ENCODE results near the gene TMCC1.

TMCC1 gene

DNA sequence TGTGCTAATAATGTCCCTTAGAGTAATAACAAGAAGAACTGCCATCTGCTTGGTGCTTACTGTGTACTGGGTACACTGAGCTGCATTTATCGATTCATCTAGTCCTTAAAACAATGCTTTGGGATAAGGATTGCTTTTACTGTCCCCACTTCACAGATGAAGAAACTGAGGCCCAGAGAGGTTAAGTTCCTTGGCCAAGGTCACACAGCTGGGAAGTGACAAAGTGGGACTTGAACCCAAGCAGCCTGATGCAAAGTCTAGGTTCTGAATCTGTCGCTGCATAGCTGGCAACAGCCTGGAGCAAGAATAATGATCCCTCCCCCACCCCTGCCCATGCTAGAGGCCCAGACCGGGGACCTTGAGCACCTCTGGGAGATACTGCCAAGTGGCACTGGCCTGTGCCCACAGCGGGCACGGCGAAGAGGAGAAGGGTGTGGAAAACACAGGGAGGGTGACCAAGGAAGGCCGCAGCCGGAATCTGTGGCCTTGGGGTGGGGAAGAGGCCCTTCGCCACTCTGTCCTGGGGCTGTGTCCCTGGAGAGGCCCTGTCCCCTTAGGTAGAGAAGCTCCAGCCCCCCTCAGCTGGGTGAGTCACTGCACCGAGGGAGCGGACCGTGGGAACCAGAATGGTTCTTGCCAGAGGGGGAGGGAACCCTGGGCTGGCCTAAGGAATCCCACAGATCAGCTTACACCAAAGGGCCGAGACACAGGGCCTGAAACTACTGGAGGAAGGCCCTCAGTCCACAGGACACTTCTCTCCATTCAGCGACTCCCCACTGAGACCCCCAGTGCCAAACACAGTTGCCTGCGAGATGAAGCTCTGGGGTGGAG lies 290.6 kb downstream of the TMCC1 start:
- no peak overlapping the region for H3K4me3 ChIP-seq (ENCODE audit: low read depth, low read length)

DNA sequence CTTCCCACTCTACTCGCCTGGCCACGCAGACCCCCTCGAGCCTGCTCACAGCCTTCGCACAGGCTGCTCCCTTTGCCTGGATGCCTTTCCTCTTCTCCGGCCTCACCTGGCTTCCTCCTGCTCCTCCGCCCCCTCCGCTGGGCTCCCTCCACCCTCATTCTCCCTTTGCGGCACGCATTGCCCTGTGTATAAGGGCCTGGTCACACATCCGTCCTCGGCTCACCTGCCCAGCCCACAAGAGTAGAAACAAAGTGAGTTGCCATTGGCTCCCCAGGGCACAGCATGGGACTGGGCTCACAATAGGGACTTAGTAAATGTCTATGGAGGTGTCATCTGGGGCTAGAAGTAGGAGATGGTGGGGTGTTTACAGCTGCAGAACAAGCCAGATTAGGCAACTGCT lies 291.2 kb downstream of the TMCC1 start:
- no peak overlapping the region for H3K4me3 ChIP-seq (ENCODE audit: low read depth, low read length)

DNA sequence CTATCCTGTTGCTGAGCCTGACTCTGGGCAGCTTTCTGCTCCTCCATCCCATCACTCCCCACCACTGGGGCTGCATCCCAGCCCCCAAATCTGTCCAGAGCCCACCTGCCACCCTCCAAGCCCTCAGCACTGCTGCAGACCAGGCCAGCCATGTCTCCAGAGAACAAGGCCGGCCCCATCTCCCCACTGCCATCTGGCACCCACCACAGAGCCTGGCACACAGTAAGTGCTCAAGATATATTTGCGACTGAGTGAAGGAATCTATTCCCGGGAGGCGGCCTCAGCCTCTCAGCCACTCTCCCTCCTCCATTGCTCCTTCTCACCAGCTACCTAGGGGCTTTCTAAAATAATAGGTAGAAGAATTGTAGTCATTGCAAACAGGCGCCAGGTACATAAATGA lies 291.8 kb downstream of the TMCC1 start:
- no peak overlapping the region for H3K4me3 ChIP-seq (ENCODE audit: low read depth, low read length)

DNA sequence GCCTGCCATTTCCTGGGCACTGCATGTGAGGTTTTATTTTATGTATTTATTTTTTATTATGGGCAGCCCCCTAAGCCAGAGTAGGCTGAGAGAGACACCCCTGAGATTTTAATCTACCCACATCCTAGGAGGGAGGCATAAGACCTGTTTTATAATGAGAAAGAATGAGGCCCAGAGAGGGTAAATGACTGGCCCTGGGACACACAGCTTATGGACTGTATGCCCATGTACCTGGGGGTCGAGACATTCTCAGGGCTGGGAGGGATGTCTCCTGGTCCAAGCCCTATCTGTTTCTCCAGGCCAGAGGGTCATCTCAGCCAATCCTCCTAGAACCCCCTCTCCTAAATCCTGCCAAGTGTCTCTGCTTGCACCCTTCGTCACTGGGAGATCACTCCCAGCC lies 293.2 kb downstream of the TMCC1 start:
- no peak overlapping the region for H3K4me3 ChIP-seq (ENCODE audit: low read depth, low read length)

DNA sequence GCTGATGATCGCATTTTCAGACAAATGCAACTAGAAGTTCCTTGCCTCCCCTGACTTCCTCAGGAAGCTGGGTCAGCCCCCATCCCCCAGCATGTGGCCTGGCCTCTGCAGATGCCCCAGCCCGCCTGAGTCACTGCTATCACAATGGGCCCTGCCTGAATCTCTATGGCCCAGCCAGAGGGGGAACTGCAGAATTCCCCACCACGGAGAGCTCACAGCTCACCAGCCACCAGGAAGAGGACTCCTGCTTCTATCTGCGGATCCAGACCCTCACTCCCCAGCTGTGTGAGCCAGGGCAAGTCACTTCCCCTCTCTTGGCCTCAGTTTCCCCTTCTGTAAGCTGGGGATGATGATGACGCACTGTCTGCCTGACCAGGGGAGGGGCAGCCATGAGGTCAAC lies 293.9 kb downstream of the TMCC1 start:
- no peak overlapping the region for H3K4me3 ChIP-seq (ENCODE audit: low read depth, low read length)

DNA sequence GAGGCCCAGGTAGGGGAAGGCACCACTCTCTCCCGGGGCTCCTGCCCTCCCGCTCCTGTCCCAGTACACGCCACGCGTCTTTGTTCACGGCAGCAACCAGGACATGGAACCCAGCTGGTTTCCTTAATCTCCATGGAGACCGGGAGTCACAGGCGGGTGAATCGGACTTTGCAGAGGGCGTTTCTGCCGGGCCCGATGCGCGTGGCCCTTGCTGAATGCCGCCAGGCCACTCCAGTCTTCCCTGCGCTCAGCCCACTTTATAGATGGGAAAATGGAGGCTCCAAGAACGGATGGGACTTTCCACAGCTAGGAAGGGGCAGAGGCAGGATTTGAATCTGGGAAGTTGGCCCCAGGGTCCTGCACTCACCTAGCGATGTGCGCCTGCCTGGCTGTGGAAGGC lies 294.4 kb downstream of the TMCC1 start:
- no peak overlapping the region for H3K4me3 ChIP-seq (ENCODE audit: low read depth, low read length)

DNA sequence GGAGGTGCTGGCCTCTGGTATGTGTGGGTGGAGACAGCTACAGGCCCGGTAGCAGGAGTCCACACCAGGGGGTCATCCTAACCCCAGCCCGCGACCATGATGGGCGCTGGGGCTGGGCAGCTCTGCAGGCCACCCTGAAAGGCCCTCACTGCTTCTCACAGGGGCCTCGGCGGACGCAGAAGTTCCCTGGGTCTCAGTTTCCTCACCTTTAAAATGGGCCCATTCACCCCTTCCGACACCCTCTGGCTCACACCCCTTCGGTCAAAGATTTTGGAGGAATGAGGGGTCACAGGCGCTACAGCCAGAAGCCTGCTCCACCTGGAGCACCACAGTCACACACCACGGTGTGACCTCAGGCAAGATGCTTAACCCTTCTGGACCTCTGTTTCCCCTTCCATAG lies 295.0 kb downstream of the TMCC1 start:
- no peak overlapping the region for H3K4me3 ChIP-seq (ENCODE audit: low read depth, low read length)

DNA sequence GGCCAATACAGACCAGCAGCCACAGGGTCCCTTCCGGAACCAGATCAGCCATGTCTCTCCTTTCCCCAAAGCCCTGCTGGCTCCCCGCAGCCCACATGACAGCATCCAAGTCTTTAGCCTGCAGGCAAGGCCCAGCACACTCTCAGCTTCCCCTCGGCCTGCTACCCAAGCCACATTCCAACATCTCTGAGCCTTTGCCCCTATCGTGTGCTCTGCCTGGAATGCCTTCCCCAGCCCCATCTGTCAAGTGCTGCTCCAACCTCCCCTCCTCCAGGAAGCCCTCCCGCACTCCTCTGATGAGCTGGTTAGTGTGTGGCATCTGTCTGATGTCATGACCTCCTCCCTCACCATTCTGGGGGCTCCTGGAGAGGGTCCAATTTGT lies 295.5 kb downstream of the TMCC1 start:
- no peak overlapping the region for H3K4me3 ChIP-seq (ENCODE audit: low read depth, low read length)
